GM19240 (cell line): ENCODE results near the gene HNF4A.
"Not testable (repeated sequence)": the region's sequence is repeated elsewhere in the genome, so short reads cannot be mapped to it uniquely, and the experiment has no call there.

ENCODE experiments used
- DNase-seq: peaks from one replicate; pipeline ENCODE4 v3.0.0; 2011; ENCODE audit warnings: low spot score; ENCODE audit not compliant: insufficient read length

Gene HNF4A

GRCh38 chr20:44468044-44468782, 112.7 kb downstream of the HNF4A start:
- DNase-seq = no peak

- DNase-seq = no peak
Observed at GRCh38 chr20:44470327-44470726, 114.8 kb downstream of the HNF4A start.

- no peak for DNase-seq
Observed at GRCh38 chr20:44471481-44471882, 116.0 kb downstream of the HNF4A start.

GRCh38 chr20:44472283-44472682, 116.8 kb downstream of the HNF4A start:
- not testable (repeated sequence) for DNase-seq

GRCh38 chr20:44475372-44475693, 119.8 kb downstream of the HNF4A start:
- no peak for DNase-seq

GRCh38 chr20:44475694-44476560, 120.4 kb downstream of the HNF4A start, which contains the start of gene TTPAL:
Gene TTPAL (plus strand): TSS chr20:44475874. CDS start chr20:44480000, 4,126 bp downstream.
- DNase-seq = peak; percentile 92

GRCh38 chr20:44477151-44477550, 121.7 kb downstream of the HNF4A start:
- DNase-seq = no peak

- no peak for DNase-seq
Observed at GRCh38 chr20:44478206-44478605, 122.7 kb downstream of the HNF4A start.

- no peak for DNase-seq
Observed at GRCh38 chr20:44479643-44480042, 124.1 kb downstream of the HNF4A start.

- no peak for DNase-seq
Observed at GRCh38 chr20:44480097-44480496, 124.6 kb downstream of the HNF4A start.

- no peak for DNase-seq
Observed at GRCh38 chr20:44481719-44482416, 126.4 kb downstream of the HNF4A start.

- no peak for DNase-seq
Observed at GRCh38 chr20:44483112-44483511, 127.6 kb downstream of the HNF4A start.
